ENCODE measurements around the gene PDE1A.

PDE1A gene

DNA sequence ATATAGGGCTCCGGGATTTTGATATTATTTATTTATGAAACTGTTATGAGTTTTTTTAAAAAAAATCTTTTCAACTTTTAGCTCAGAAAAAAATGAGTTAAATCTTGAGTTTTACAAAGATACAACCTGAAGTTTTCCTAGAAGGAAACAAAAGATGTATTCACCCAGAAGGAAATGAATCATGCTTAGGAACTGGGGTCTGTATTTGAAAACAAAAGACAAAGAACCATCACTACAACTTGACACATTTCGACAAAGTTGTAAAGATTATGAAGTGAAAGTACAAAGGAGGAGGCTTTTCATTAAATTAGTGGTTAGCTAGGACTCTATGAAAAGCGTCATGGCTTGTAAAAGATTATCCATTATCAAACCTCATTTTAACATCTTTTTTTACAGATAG lies 143.3 kb downstream of the PDE1A start (continued):
- TF ChIP-seq, protein P1, sequence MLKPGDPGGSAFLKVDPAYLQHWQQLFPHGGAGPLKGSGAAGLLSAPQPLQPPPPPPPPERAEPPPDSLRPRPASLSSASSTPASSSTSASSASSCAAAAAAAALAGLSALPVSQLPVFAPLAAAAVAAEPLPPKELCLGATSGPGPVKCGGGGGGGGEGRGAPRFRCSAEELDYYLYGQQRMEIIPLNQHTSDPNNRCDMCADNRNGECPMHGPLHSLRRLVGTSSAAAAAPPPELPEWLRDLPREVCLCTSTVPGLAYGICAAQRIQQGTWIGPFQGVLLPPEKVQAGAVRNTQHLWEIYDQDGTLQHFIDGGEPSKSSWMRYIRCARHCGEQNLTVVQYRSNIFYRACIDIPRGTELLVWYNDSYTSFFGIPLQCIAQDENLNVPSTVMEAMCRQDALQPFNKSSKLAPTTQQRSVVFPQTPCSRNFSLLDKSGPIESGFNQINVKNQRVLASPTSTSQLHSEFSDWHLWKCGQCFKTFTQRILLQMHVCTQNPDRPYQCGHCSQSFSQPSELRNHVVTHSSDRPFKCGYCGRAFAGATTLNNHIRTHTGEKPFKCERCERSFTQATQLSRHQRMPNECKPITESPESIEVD (tag by site-specific recombination; IDR thresholded peaks at IDR 0.05) = no peak
- TF ChIP-seq, protein P2, sequence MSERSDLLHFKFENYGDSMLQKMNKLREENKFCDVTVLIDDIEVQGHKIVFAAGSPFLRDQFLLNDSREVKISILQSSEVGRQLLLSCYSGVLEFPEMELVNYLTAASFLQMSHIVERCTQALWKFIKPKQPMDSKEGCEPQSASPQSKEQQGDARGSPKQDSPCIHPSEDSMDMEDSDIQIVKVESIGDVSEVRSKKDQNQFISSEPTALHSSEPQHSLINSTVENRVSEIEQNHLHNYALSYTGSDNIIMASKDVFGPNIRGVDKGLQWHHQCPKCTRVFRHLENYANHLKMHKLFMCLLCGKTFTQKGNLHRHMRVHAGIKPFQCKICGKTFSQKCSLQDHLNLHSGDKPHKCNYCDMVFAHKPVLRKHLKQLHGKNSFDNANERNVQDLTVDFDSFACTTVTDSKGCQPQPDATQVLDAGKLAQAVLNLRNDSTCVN (tag by site-specific recombination; optimal IDR thresholded peaks at IDR 0.05) = no peak
- TF ChIP-seq, protein P3, sequence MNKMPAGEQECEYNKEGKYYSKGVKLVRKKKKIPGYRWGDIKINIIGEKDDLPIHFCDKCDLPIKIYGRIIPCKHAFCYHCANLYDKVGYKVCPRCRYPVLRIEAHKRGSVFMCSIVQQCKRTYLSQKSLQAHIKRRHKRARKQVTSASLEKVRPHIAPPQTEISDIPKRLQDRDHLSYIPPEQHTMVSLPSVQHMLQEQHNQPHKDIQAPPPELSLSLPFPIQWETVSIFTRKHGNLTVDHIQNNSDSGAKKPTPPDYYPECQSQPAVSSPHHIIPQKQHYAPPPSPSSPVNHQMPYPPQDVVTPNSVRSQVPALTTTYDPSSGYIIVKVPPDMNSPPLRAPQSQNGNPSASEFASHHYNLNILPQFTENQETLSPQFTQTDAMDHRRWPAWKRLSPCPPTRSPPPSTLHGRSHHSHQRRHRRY (tag by site-specific recombination; IDR thresholded peaks at IDR 0.05) = no peak

DNA sequence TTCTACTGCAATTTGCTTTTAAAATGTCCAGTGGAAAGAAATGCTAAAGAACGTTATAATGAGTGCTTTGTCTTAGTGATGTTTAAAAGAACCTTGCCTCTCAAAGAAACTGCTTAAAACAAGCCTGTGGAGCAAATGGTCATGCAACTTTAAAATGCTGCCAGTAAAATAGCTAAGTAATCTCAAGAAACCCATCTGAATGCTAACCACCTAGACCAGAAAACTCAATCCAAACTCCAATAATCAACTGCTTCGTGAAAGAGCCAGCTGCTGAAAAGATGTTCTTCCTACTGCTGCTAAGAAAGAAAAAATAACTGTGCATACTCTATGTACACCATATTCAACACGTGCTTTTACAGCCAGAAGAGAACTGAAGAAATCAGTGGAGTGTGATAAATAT lies 145.6 kb downstream of the PDE1A start:
- no peaks in the 10 kb centered on the region for H3K4me1 ChIP-seq (ENCODE audit: control insufficient read depth, insufficient read depth, low read length)
- TF ChIP-seq, protein P4, sequence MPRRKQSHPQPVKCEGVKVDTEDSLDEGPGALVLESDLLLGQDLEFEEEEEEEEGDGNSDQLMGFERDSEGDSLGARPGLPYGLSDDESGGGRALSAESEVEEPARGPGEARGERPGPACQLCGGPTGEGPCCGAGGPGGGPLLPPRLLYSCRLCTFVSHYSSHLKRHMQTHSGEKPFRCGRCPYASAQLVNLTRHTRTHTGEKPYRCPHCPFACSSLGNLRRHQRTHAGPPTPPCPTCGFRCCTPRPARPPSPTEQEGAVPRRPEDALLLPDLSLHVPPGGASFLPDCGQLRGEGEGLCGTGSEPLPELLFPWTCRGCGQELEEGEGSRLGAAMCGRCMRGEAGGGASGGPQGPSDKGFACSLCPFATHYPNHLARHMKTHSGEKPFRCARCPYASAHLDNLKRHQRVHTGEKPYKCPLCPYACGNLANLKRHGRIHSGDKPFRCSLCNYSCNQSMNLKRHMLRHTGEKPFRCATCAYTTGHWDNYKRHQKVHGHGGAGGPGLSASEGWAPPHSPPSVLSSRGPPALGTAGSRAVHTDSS (tag by site-specific recombination; IDR thresholded peaks at IDR 0.05) = no peak
- TF ChIP-seq ZBTB20 (tag by site-specific recombination; IDR thresholded peaks at IDR 0.05) (no peak), FEZF1 (tag by site-specific recombination; IDR thresholded peaks at IDR 0.05) (no peak)
- CTCF ChIA-PET = no interaction called here
- no peak overlapping the region for H3K27ac ChIP-seq (ENCODE audit: extremely low read depth, low read depth, low read length)
- no peak overlapping the region for H3K4me3 ChIP-seq (ENCODE audit: low read depth, low read length)
- no peaks in the 10 kb centered on the region for H3K9me3 ChIP-seq (ENCODE audit: control insufficient read depth, insufficient read depth, low read depth, low read length)
- H3K36me3 ChIP-seq (ENCODE audit: control insufficient read depth in 2 of 2, insufficient read depth in 1 of 2, low read length in 2 of 2) = no peaks in the 10 kb centered on the region
- POLR2A ChIA-PET = no interaction called here

DNA sequence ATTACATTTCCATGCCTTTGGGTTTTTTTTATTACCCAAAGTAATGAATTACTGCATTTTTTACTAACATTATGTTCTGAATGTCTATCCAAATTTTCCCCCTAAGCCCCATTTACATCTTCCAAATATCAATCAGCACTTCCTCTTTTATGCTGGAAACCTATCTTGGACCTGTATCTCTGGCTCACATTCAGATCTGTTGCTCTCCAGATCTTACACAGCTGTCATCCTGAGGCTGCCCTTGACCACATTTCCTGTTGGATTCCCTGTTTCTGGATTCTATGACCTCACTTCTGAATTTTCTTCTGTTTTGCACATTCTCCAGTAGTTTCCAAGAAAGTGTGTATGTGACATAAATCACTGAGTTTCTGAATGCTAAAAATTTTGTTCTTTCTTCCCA lies 146.7 kb downstream of the PDE1A start:
- no peak overlapping the region for H3K27ac ChIP-seq (ENCODE audit: extremely low read depth, low read depth, low read length)
- H3K9me3 ChIP-seq (ENCODE audit: control insufficient read depth, insufficient read depth, low read depth, low read length) = no peaks in the 10 kb centered on the region
- CTCF ChIA-PET = no interaction called here
- H3K4me1 ChIP-seq (ENCODE audit: control insufficient read depth, insufficient read depth, low read length) = no peaks in the 10 kb centered on the region
- no peak overlapping the region for H3K4me3 ChIP-seq (ENCODE audit: low read depth, low read length)
- POLR2A ChIA-PET = no interaction called here
- H3K36me3 ChIP-seq (ENCODE audit: control insufficient read depth in 2 of 2, insufficient read depth in 1 of 2, low read length in 2 of 2) = no peaks in the 10 kb centered on the region
- no peak for TF ChIP-seq ZNF768 (tag by site-specific recombination; IDR thresholded peaks at IDR 0.05)
- no peak for TF ChIP-seq ZNF600 (tag by site-specific recombination; IDR thresholded peaks at IDR 0.05)
- TF ChIP-seq ZNF623 (tag by site-specific recombination; IDR thresholded peaks at IDR 0.05) = no peak
- TF ChIP-seq, protein P5, sequence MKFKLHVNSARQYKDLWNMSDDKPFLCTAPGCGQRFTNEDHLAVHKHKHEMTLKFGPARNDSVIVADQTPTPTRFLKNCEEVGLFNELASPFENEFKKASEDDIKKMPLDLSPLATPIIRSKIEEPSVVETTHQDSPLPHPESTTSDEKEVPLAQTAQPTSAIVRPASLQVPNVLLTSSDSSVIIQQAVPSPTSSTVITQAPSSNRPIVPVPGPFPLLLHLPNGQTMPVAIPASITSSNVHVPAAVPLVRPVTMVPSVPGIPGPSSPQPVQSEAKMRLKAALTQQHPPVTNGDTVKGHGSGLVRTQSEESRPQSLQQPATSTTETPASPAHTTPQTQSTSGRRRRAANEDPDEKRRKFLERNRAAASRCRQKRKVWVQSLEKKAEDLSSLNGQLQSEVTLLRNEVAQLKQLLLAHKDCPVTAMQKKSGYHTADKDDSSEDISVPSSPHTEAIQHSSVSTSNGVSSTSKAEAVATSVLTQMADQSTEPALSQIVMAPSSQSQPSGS (tag by site-specific recombination; IDR thresholded peaks at IDR 0.05; ENCODE audit: low read depth) = no peak
- TF ChIP-seq HOXA7 (CRISPR knock-in tag; IDR thresholded peaks at IDR 0.05; ENCODE audit: borderline replicate concordance) = no peak
- no peak for TF ChIP-seq ZBTB48 (tag by site-specific recombination; IDR thresholded peaks at IDR 0.05)
- TF ChIP-seq ZNF626 (tag by site-specific recombination; IDR thresholded peaks at IDR 0.05) = no peak
- no peak for TF ChIP-seq IKZF3 (tag by site-specific recombination; IDR thresholded peaks at IDR 0.05)
- no peak for TF ChIP-seq ZNF23 (tag by site-specific recombination; IDR thresholded peaks at IDR 0.05; ENCODE audit: borderline replicate concordance)
- TF ChIP-seq ZNF548 (tag by site-specific recombination; IDR thresholded peaks at IDR 0.05) = no peak
- no peak for TF ChIP-seq GFI1B (tag by site-specific recombination; IDR thresholded peaks at IDR 0.05)
- no peak for TF ChIP-seq ZNF521 (tag by site-specific recombination; IDR thresholded peaks at IDR 0.05)
- TF ChIP-seq SETDB1 (IDR thresholded peaks at IDR 0.05; ENCODE audit: insufficient read length, low read length) = no peak
- TF ChIP-seq ZNF585B (tag by site-specific recombination; IDR thresholded peaks at IDR 0.05) = no peak
- TF ChIP-seq, protein P6, sequence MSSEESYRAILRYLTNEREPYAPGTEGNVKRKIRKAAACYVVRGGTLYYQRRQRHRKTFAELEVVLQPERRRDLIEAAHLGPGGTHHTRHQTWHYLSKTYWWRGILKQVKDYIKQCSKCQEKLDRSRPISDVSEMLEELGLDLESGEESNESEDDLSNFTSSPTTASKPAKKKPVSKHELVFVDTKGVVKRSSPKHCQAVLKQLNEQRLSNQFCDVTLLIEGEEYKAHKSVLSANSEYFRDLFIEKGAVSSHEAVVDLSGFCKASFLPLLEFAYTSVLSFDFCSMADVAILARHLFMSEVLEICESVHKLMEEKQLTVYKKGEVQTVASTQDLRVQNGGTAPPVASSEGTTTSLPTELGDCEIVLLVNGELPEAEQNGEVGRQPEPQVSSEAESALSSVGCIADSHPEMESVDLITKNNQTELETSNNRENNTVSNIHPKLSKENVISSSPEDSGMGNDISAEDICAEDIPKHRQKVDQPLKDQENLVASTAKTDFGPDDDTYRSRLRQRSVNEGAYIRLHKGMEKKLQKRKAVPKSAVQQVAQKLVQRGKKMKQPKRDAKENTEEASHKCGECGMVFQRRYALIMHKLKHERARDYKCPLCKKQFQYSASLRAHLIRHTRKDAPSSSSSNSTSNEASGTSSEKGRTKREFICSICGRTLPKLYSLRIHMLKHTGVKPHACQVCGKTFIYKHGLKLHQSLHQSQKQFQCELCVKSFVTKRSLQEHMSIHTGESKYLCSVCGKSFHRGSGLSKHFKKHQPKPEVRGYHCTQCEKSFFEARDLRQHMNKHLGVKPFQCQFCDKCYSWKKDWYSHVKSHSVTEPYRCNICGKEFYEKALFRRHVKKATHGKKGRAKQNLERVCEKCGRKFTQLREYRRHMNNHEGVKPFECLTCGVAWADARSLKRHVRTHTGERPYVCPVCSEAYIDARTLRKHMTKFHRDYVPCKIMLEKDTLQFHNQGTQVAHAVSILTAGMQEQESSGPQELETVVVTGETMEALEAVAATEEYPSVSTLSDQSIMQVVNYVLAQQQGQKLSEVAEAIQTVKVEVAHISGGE (tag by site-specific recombination; conservative IDR thresholded peaks at IDR 0.05; ENCODE audit: low read depth) = no peak
- no peak for TF ChIP-seq ZEB2 (tag by site-specific recombination; IDR thresholded peaks at IDR 0.05)
